ENCODE results near the gene E2F1. TPM values are rescaled to one million over a fixed set of nuclear protein-coding genes. Genes with fewer than 3 reads are reported as not detected.

The E2F1 gene
- total and polyA plus RNA-seq, 9 donors: 0.95 to 7.6 (median 3.4) TPM

GRCh38 chr20:33667676-33668465 is 18.3 kb downstream of the E2F1 start:
- TF ChIP-seq EP300 (IDR thresholded peaks at IDR 0.05): no peak
- TF ChIP-seq, protein P1, sequence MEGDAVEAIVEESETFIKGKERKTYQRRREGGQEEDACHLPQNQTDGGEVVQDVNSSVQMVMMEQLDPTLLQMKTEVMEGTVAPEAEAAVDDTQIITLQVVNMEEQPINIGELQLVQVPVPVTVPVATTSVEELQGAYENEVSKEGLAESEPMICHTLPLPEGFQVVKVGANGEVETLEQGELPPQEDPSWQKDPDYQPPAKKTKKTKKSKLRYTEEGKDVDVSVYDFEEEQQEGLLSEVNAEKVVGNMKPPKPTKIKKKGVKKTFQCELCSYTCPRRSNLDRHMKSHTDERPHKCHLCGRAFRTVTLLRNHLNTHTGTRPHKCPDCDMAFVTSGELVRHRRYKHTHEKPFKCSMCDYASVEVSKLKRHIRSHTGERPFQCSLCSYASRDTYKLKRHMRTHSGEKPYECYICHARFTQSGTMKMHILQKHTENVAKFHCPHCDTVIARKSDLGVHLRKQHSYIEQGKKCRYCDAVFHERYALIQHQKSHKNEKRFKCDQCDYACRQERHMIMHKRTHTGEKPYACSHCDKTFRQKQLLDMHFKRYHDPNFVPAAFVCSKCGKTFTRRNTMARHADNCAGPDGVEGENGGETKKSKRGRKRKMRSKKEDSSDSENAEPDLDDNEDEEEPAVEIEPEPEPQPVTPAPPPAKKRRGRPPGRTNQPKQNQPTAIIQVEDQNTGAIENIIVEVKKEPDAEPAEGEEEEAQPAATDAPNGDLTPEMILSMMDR (IDR thresholded peaks at IDR 0.05): peak; percentile 83 to 95 (median 93)
- TF ChIP-seq POLR2A (IDR thresholded peaks at IDR 0.05): no peak
- 4 to 26% (median 5%) methylated on average over 39 to 47 of the region's 47 CpGs for WGBS, 3 donors
- Histone ChIP-seq H3K36me3 (no peaks in the 10 kb centered on the region), H3K4me3 (peak overlapping the region; percentile 49), H3K27ac (peak overlapping the region; percentile 16 to 94), H3K9me3 (no peaks in the 10 kb centered on the region), H3K27me3 (no peaks in the 10 kb centered on the region), H3K4me1 (ENCODE audit: insufficient read depth) (peaks cover 18% of the 10 kb centered on the region)
- peak; percentile 79 to 89 (median 84) for DNase-seq
- intact Hi-C loops (cut with DNase I): loop anchor here in 2 of 4 donors (5.0 to 10.0 kb wide), 2 partner anchors 64 to 67 kb away; partner anchors contain the start of gene ZNF341 (in 2 of the 2)

DNA sequence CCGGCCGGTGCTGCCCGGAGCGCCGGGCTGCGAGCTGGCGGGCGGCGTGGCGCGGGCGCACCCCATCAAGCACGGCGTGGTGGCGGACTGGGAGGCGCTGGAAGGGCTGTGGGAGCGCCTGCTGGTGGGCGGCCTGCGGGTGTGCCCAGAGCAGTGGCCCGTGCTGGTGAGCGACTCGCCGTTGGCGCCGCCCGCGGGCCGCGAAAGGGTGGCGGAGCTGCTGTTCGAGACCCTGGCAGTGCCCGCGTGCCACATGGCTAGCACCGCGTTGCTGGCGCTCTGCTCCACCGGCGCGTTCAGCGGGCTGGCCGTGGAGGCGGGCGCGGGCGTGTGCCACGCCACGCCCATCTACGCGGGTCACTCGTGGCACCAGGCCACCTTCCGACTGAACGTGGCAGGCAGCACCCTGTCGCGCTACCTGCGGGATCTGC is 18.9 kb downstream of the E2F1 start:
- DNase-seq: peak in 3 of 5 donors; percentile 77 to 85 (median 82)
- intact Hi-C loops (cut with DNase I): loop anchor here in 2 of 4 donors (5.0 to 10.0 kb wide), 2 partner anchors 65 to 68 kb away; partner anchors contain the start of gene ZNF341 (in 2 of the 2)
- Histone ChIP-seq H3K4me1 (ENCODE audit: insufficient read depth) (peaks cover 15% of the 10 kb centered on the region), H3K4me3 (peak overlapping the region; percentile 49), H3K27me3 (no peaks in the 10 kb centered on the region), H3K9me3 (no peaks in the 10 kb centered on the region), H3K36me3 (no peaks in the 10 kb centered on the region), H3K27ac (peak overlapping the region; percentile 16 to 94)
- TF ChIP-seq POLR2A (IDR thresholded peaks at IDR 0.05): no peak
- no peak for TF ChIP-seq EP300 (IDR thresholded peaks at IDR 0.05)
- TF ChIP-seq, protein P1 (IDR thresholded peaks at IDR 0.05): no peak
- WGBS, 3 donors: 0 to 17% (median 1%) methylated on average over 35 to 55 of the region's 55 CpGs

GRCh38 chr20:33666293-33667244 is 19.6 kb downstream of the E2F1 start, which contains the start of gene ACTL10:
Gene ACTL10 (plus strand): TSS chr20:33666943. CDS start chr20:33667498, 555 bp downstream.
- intact Hi-C loops (cut with DNase I): loop anchor here in 2 of 4 donors (5.0 to 10.0 kb wide), 2 partner anchors 66 to 68 kb away; partner anchors contain the start of gene ZNF341 (in 2 of the 2)
- Histone ChIP-seq H3K9me3 (no peaks in the 10 kb centered on the region), H3K27me3 (no peaks in the 10 kb centered on the region), H3K36me3 (no peaks in the 10 kb centered on the region), H3K27ac (peak within 1 kb of the TSS; percentile 55 to 94), H3K4me1 (ENCODE audit: insufficient read depth) (peaks cover 11% of the 10 kb centered on the region), H3K4me3 (peak within 1 kb of the TSS; percentile 49)
- TF ChIP-seq, protein P1 (IDR thresholded peaks at IDR 0.05): peak in 2 of 3 donors; percentile 59 to 60
- TF ChIP-seq POLR2A (IDR thresholded peaks at IDR 0.05) (peak; percentile 65), EP300 (IDR thresholded peaks at IDR 0.05) (no peak)
- DNase-seq: peak; percentile 99 to 100 (median 99)
- WGBS, 3 donors: 1 to 14% (median 2%) methylated on average over 31 to 50 of the region's 50 CpGs

DNA sequence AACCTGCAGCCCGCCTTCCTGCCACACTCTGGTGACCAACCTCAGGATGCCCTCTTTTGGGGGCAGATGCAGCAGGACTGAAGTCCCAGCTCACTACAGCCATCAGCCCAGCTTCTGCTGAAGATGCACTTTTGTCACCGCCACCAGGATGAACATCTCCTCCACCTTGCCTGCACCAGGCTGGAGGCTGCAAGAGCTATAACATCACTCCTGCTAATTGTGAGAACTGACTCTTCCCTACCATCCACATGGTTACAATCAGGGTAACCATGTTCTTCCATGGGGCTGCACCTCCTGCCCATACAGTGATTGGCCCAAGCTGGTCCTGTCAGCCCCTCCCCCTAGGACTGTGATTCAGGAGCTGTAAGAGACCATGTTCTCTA is 21.4 kb downstream of the E2F1 start:
- 94 to 100% (median 97%) methylated on average over 2 of the region's 2 CpGs for WGBS, 3 donors
- Histone ChIP-seq H3K27ac (no peak overlapping the region), H3K4me1 (ENCODE audit: insufficient read depth) (peaks cover 9% of the 10 kb centered on the region), H3K9me3 (no peaks in the 10 kb centered on the region), H3K36me3 (no peaks in the 10 kb centered on the region), H3K4me3 (no peak overlapping the region), H3K27me3 (no peaks in the 10 kb centered on the region)
- intact Hi-C loops (cut with DNase I): loop anchor here in 2 of 4 donors (5.0 to 10.0 kb wide), 2 partner anchors 68 to 70 kb away; partner anchors contain the start of gene ZNF341 (in 2 of the 2)
- DNase-seq: peak in 3 of 5 donors; percentile 13 to 41 (median 36)
- TF ChIP-seq POLR2A (IDR thresholded peaks at IDR 0.05): no peak
- TF ChIP-seq, protein P1 (IDR thresholded peaks at IDR 0.05): no peak
- no peak for TF ChIP-seq EP300 (IDR thresholded peaks at IDR 0.05)

All from ovary (tissue), 9 donors.